ENCODE data around the gene PSMB5. TPM values are rescaled to one million over a fixed set of nuclear protein-coding genes. Genes with fewer than 3 reads are reported as not detected.

Gene PSMB5
- total RNA-seq, 1 donor from 2014 or later, result 92.8 TPM

DNA sequence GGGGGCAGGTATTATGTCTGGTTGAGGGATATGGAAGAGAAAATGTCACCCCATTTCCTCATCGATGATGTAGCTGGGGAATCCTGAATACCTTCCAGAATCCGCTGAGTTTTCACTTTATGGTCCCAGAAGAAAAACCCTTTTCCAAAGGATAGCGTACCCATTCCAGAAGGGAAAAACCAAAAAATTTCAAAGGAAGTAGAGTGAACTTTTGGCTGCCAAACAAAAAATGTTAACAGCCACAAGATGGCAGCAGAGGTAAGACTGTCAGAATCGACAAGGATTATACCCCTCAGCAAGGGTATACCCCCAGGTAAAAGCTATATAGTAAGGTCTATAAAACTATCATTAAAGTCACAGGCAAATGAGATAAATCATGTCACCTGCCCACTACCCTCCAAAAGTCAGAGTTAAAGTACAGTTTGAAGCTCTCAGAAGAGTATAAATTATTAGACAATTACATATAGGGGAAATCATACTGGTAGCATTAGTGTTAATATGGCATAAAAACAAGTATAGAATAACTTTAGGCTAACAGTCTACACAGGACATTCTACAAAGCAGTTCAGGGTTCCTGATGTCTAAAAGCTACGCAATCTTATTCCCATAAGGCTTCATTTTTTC is 42.2 kb upstream of the PSMB5 start:
- Histone ChIP-seq H3K36me3 (peaks cover 3 to 92% of the 10 kb centered on the region in 2 donors), H3K4me1 (peaks cover 47% of the 10 kb centered on the region), H3K27ac (peak overlapping the region; percentile 72), H3K4me3 (no peak overlapping the region), H3K9me3 (no peaks in the 10 kb centered on the region), H3K27me3 (no peaks in the 10 kb centered on the region)
- TF ChIP-seq POLR2AphosphoS5 (IDR thresholded peaks at IDR 0.05; ENCODE audit: insufficient read depth in 1 of 2, low read depth in 1 of 2) (no peak), POLR2A (IDR thresholded peaks at IDR 0.05) (no peak)
- TF ChIP-seq, protein P1, sequence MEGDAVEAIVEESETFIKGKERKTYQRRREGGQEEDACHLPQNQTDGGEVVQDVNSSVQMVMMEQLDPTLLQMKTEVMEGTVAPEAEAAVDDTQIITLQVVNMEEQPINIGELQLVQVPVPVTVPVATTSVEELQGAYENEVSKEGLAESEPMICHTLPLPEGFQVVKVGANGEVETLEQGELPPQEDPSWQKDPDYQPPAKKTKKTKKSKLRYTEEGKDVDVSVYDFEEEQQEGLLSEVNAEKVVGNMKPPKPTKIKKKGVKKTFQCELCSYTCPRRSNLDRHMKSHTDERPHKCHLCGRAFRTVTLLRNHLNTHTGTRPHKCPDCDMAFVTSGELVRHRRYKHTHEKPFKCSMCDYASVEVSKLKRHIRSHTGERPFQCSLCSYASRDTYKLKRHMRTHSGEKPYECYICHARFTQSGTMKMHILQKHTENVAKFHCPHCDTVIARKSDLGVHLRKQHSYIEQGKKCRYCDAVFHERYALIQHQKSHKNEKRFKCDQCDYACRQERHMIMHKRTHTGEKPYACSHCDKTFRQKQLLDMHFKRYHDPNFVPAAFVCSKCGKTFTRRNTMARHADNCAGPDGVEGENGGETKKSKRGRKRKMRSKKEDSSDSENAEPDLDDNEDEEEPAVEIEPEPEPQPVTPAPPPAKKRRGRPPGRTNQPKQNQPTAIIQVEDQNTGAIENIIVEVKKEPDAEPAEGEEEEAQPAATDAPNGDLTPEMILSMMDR (IDR thresholded peaks at IDR 0.05), result peak in 1 of 3 experiments; percentile 33
- peak in 1 of 2 donors; percentile 16 for DNase-seq (ENCODE audit: extremely low spot score in 2 of 2)
- intact Hi-C loops (cut with DNase I), result no loop called here

DNA sequence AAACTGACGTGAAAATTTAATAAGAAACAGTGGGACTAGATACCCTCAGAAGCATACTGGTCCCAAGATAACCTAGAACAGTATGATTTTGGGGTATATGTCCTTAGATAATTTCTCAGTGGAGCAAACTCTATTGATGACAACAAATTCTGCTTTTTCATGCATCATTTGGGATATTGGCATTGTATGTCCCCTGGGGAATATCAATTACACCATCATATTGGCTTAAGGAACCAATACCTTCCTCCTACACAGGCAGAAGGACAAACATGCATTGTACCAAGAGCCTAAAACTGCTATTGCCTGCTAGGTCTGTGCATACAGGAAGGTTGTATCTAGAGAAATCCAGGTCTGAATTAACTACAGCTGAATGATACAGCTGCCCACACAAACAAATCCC is 40.2 kb upstream of the PSMB5 start:
- TF ChIP-seq, protein P1 (IDR thresholded peaks at IDR 0.05), result no peak
- TF ChIP-seq POLR2AphosphoS5 (IDR thresholded peaks at IDR 0.05; ENCODE audit: insufficient read depth in 1 of 2, low read depth in 1 of 2) (no peak), POLR2A (IDR thresholded peaks at IDR 0.05) (no peak)
- Histone ChIP-seq H3K9me3 (no peaks in the 10 kb centered on the region), H3K4me3 (no peak overlapping the region), H3K27ac (no peak overlapping the region), H3K27me3 (no peaks in the 10 kb centered on the region), H3K36me3 (peaks cover 3 to 72% of the 10 kb centered on the region in 2 donors), H3K4me1 (peaks cover 65% of the 10 kb centered on the region)
- no peak for DNase-seq (ENCODE audit: extremely low spot score in 2 of 2)
- intact Hi-C loops (cut with DNase I), result no loop called here

DNA sequence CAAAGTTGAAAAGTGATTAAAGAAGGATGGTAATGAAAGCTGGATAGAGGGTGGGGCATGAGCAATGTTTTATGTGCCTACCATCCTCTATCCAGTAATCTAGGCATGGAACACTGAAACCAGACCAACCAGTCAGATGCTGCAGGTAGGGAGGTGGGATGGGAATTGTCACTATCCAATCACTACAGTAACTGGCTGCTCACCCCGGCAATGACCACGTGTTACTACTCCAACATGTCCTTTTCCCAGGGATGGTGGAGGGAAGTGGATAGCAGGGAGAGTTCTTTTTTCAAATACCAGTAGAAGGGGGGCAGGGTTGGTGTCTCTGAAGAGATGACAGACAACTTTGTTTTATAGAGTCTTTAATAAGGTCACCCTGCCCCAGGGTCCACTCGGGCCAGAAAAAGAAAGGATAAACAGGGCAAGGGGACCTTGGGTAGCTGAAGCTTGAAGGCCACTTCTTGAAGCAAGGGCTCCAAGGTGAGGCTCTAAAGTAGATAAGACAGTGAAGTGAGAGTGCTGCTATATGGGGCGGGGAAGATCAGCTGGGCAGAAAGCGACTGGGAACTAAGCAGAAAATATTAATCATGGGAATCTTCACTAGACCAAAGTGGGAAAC is 37.3 kb upstream of the PSMB5 start:
- intact Hi-C loops (cut with DNase I), result no loop called here
- Histone ChIP-seq H3K4me3 (peak overlapping the region; percentile 48 to 55), H3K4me1 (peaks cover 64% of the 10 kb centered on the region), H3K9me3 (no peaks in the 10 kb centered on the region), H3K27ac (peak overlapping the region; percentile 90), H3K36me3 (peaks cover 3 to 60% of the 10 kb centered on the region in 2 donors), H3K27me3 (no peaks in the 10 kb centered on the region)
- TF ChIP-seq, protein P1 (IDR thresholded peaks at IDR 0.05), result no peak
- TF ChIP-seq POLR2AphosphoS5 (IDR thresholded peaks at IDR 0.05; ENCODE audit: insufficient read depth in 1 of 2, low read depth in 1 of 2), result no peak
- TF ChIP-seq POLR2A (IDR thresholded peaks at IDR 0.05), result no peak
- DNase-seq (ENCODE audit: extremely low spot score in 2 of 2), result peak in 1 of 2 donors; percentile 34

DNA sequence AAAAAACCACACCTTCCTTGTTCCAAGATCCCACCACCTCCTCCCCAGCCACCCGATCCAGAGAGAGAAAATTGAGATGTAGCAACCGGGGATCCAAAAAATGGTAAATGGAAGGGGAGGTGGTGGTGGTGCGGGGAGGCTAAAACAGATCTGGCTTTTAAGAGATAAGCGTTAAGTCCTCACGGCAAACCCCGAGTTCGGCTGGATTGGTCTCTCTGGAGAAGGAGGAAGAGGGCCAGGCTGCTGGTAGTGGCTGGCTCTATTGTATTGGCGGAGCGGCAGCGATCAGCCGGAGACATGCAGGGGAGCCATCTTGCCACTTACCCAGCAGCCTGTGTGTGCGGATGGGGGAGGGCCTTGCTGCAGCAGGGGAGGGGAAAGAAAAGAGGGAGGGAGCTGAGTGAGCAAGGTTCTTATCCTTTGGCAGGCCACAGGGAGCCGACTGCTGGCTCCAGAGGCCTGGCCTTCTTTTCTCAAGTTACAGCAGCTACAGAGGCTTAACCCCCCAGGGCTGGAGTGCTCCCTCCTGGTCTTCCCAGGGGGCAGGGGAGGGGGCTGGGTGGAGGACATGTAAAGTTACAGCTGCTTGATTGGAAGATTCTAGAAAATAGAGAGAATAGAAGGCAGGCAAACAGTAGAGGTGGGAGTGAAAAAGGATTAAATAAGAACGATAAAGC is 36.7 kb upstream of the PSMB5 start:
- Histone ChIP-seq H3K4me1 (peaks cover 58% of the 10 kb centered on the region), H3K36me3 (peaks cover 3 to 61% of the 10 kb centered on the region in 2 donors), H3K9me3 (no peaks in the 10 kb centered on the region), H3K27me3 (no peaks in the 10 kb centered on the region), H3K27ac (peak overlapping the region; percentile 90), H3K4me3 (peak overlapping the region; percentile 48 to 55)
- TF ChIP-seq, protein P1 (IDR thresholded peaks at IDR 0.05), result peak in 1 of 3 experiments; percentile 28
- TF ChIP-seq POLR2AphosphoS5 (IDR thresholded peaks at IDR 0.05; ENCODE audit: insufficient read depth in 1 of 2, low read depth in 1 of 2), result peak; percentile 64 to 86
- no peak for TF ChIP-seq POLR2A (IDR thresholded peaks at IDR 0.05)
- DNase-seq (ENCODE audit: extremely low spot score in 2 of 2), result peak in 1 of 2 donors; percentile 96
- intact Hi-C loops (cut with DNase I), result no loop called here
